NT2/D1 (cell line): ENCODE results near the gene HAUS7.

Experiments used
- DNase-seq: peaks from one replicate; pipeline ENCODE4 v3.0.0-alpha.2; 2011; ENCODE audit warnings: low read depth, low spot score
- H3K27me3 ChIP-seq: 2 replicates; pipeline ENCODE4 v1.6.0; 2011; ENCODE audit warnings: mild to moderate bottlenecking; ENCODE audit not compliant: insufficient read length, insufficient read depth
- H3K36me3 ChIP-seq: 2 replicates; pipeline ENCODE4 v1.6.1; 2011; ENCODE audit warnings: mild to moderate bottlenecking, low read length, mixed read lengths; ENCODE audit not compliant: insufficient read depth, insufficient read length
- H3K4me1 ChIP-seq: 2 replicates; pipeline ENCODE4 v1.5.1; 2011; ENCODE audit not compliant: insufficient read depth, insufficient read length
- H3K4me3 ChIP-seq: 2 replicates; pipeline ENCODE4 v1.5.1; 2011; ENCODE audit warnings: low read depth; ENCODE audit not compliant: insufficient read length
- H3K9ac ChIP-seq: 2 replicates; pipeline ENCODE4 v1.6.0; 2011; ENCODE audit warnings: low read depth; ENCODE audit not compliant: insufficient read length
- H3K9me3 ChIP-seq: 2 replicates; pipeline ENCODE4 v1.5.1; 2011; ENCODE audit warnings: mild to moderate bottlenecking, low read length; ENCODE audit not compliant: insufficient read depth
- SUZ12 ChIP-seq: IDR thresholded peaks from 2 replicates; pipeline ENCODE4 v1.6.1; 2011; ENCODE audit not compliant: insufficient read length, insufficient read depth; ENCODE audit errors: extremely low read depth
- YY1 ChIP-seq: IDR thresholded peaks from 2 replicates; pipeline ENCODE4 v1.6.1; 2011; ENCODE audit not compliant: insufficient read length, insufficient read depth
- ZNF274 ChIP-seq: IDR thresholded peaks from 2 replicates; pipeline ENCODE4 v1.6.1; 2011; ENCODE audit warnings: mild to moderate bottlenecking, low read depth, low read length

Gene HAUS7

DNA sequence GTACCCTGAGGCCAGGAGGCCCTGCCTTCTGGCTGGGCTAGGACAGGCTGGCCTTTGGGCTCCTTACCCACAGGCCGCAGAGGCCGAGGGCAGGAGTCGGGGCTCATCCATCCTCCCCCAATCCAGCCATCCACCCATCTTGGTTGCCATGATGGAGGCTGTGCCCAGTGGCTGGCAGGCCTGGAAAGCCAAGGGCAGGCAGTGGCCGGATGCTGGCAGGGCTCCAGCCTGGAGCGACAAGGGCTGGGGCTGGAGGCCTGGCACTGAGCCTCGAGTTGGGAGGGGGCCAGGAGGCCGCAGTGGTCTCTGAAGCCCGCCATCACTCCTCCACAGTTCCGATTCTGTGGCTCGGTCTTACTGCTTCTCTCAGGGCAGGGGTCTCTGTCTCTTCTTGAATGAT, 15.8 kb upstream of the HAUS7 start:
- Histone ChIP-seq H3K9me3 (no peaks in the 10 kb centered on the region), H3K9ac (no peak overlapping the region), H3K4me1 (peaks cover 2% of the 10 kb centered on the region), H3K4me3 (no peak overlapping the region), H3K27me3 (no peaks in the 10 kb centered on the region), H3K36me3 (no peaks in the 10 kb centered on the region)
- DNase-seq, result no peak
- TF ChIP-seq YY1 (no peak), SUZ12 (no peak), ZNF274 (no peak)

- H3K27me3 ChIP-seq, result no peaks in the 10 kb centered on the region
- no peak overlapping the region for H3K4me3 ChIP-seq
- TF ChIP-seq SUZ12 (no peak), YY1 (no peak), ZNF274 (no peak)
- no peaks in the 10 kb centered on the region for H3K36me3 ChIP-seq
- H3K9ac ChIP-seq, result no peak overlapping the region
- peaks cover 2% of the 10 kb centered on the region for H3K4me1 ChIP-seq
- DNase-seq, result no peak
- no peaks in the 10 kb centered on the region for H3K9me3 ChIP-seq
Measured at GRCh38 chrX:153485396-153486080, 15.2 kb upstream of the HAUS7 start.

DNA sequence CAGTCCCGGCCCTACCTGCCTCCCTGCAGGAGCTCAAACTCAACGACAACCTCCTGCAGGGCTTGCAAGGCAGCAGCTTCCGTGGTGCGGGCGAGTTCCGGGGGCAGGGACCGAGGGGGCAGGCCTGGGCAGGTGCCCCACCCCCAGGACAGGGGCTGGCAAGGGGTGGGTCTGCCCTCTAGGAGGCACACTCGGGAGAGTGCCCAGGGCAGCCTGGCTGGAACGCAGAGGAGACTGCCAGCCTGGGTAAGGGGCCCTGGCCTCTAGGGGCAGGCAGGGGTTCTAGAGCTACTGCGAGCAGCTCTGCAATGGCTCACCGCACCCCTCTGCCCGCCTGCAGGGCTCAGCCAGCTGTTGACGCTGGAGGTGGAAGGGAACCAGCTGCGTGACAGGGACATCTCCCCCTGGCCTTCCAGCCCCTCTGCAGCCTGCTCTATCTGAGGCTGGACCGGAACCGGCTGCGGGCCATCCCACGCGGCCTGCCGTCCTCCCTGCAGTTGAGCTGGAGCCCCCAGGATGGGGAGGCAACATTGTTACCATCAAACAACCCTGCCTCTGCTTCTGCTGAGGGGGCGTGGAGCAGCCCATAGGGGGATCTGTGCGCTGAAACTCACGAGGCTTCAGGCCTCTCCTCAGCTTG, 12.1 kb upstream of the HAUS7 start:
- H3K36me3 ChIP-seq, result no peaks in the 10 kb centered on the region
- no peaks in the 10 kb centered on the region for H3K9me3 ChIP-seq
- DNase-seq, result no peak
- peaks cover 2% of the 10 kb centered on the region for H3K4me1 ChIP-seq
- H3K4me3 ChIP-seq, result no peak overlapping the region
- H3K27me3 ChIP-seq, result no peaks in the 10 kb centered on the region
- no peak overlapping the region for H3K9ac ChIP-seq
- TF ChIP-seq SUZ12 (no peak), YY1 (no peak), ZNF274 (no peak)

GRCh38 chrX:153481043-153481442, 10.7 kb upstream of the HAUS7 start:
- H3K4me3 ChIP-seq, result no peak overlapping the region
- no peak overlapping the region for H3K9ac ChIP-seq
- no peaks in the 10 kb centered on the region for H3K4me1 ChIP-seq
- no peaks in the 10 kb centered on the region for H3K9me3 ChIP-seq
- TF ChIP-seq SUZ12, result no peak
- no peak for TF ChIP-seq ZNF274
- TF ChIP-seq YY1, result no peak
- no peaks in the 10 kb centered on the region for H3K36me3 ChIP-seq
- no peaks in the 10 kb centered on the region for H3K27me3 ChIP-seq
- DNase-seq, result no peak

- H3K4me1 ChIP-seq, result no peaks in the 10 kb centered on the region
- no peak overlapping the region for H3K4me3 ChIP-seq
- DNase-seq, result no peak
- H3K36me3 ChIP-seq, result no peaks in the 10 kb centered on the region
- no peaks in the 10 kb centered on the region for H3K27me3 ChIP-seq
- no peak overlapping the region for H3K9ac ChIP-seq
- H3K9me3 ChIP-seq, result no peaks in the 10 kb centered on the region
- TF ChIP-seq SUZ12 (no peak), ZNF274 (no peak), YY1 (no peak)
Measured at GRCh38 chrX:153478746-153479145, 8.4 kb upstream of the HAUS7 start.

GRCh38 chrX:153477901-153478300, 7.5 kb upstream of the HAUS7 start:
- Histone ChIP-seq H3K4me3 (no peak overlapping the region), H3K9ac (no peak overlapping the region), H3K27me3 (no peaks in the 10 kb centered on the region), H3K9me3 (no peaks in the 10 kb centered on the region), H3K4me1 (no peaks in the 10 kb centered on the region), H3K36me3 (no peaks in the 10 kb centered on the region)
- TF ChIP-seq YY1 (no peak), SUZ12 (no peak), ZNF274 (no peak)
- no peak for DNase-seq

- H3K9ac ChIP-seq, result no peak overlapping the region
- no peaks in the 10 kb centered on the region for H3K4me1 ChIP-seq
- no peak overlapping the region for H3K4me3 ChIP-seq
- H3K27me3 ChIP-seq, result no peaks in the 10 kb centered on the region
- no peak for TF ChIP-seq YY1
- no peak for TF ChIP-seq ZNF274
- no peak for TF ChIP-seq SUZ12
- no peaks in the 10 kb centered on the region for H3K9me3 ChIP-seq
- no peak for DNase-seq
- no peaks in the 10 kb centered on the region for H3K36me3 ChIP-seq
Measured at GRCh38 chrX:153477364-153477857, 7.0 kb upstream of the HAUS7 start.
